Sigmoid colon (tissue), 4 donors: ENCODE measurements around the gene NT5C3B.

Experiments used
- EP300 ChIP-seq, 4 donors: sonication (generic); formaldehyde crosslinking; IDR thresholded peaks; one replicate each; pipeline ENCODE4 v1.6.1; 2017; ENCODE audit warnings: antibody characterized with exemption in 4 of 4
- POLR2A ChIP-seq, 2 donors: fragments of 450-650 bp; IDR thresholded peaks; one replicate each; pipeline ENCODE4 v1.6.1; 2016; ENCODE audit warnings: antibody characterized with exemption in 2 of 2, mild to moderate bottlenecking in 2 of 2, moderate library complexity in 2 of 2
- TF ChIP-seq, protein P1 (sequence below), 4 experiments: fragments of 450-650 bp in 3 of 4; fragments of 200-600 bp in 1 of 4; IDR thresholded peaks; one replicate each; pipeline ENCODE4 v1.5.1; 2016 to 2019; ENCODE audit warnings: antibody characterized with exemption in 4 of 4, mild to moderate bottlenecking in 3 of 4, moderate library complexity in 2 of 4

DNA sequence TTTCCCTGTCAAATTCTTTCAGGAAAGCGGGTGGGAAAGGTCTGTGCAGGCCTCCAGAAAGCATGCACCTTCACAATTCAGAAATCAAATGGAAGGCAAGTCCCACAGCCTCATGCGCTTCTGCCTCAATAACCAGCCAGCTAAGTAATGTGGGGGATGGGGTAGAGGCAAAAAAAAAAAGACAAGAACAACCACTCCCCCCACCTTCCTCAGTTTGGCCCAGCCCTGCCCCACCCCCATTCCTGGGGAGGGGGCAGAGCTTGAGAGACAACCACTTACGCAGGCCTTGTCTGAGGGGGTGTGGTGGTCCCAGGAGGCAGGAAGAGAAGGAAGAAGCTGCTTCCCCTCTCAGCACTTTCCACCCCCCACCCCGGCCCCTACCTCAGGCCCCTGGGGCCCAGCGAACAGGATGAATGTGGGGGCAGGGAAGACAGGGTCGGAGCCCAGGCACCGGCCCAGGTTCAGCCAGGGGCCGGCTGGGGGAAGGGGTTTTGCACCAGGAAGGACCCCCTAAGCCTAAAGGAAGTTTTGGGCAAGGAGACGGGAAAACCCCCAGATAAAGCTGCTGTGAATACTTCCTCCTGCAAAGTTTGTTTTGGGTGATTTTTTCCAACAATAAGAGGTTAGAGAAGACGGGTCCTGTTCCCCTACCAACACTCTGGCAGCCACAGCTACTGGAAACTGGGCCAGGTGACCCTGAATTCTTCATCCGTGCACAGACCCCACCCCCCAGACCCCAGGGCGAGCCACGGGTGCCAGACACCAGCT lies 50.8 kb downstream of the NT5C3B start:
- TF ChIP-seq, protein P1, sequence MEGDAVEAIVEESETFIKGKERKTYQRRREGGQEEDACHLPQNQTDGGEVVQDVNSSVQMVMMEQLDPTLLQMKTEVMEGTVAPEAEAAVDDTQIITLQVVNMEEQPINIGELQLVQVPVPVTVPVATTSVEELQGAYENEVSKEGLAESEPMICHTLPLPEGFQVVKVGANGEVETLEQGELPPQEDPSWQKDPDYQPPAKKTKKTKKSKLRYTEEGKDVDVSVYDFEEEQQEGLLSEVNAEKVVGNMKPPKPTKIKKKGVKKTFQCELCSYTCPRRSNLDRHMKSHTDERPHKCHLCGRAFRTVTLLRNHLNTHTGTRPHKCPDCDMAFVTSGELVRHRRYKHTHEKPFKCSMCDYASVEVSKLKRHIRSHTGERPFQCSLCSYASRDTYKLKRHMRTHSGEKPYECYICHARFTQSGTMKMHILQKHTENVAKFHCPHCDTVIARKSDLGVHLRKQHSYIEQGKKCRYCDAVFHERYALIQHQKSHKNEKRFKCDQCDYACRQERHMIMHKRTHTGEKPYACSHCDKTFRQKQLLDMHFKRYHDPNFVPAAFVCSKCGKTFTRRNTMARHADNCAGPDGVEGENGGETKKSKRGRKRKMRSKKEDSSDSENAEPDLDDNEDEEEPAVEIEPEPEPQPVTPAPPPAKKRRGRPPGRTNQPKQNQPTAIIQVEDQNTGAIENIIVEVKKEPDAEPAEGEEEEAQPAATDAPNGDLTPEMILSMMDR (IDR thresholded peaks at IDR 0.05) = no peak
- TF ChIP-seq EP300 (IDR thresholded peaks at IDR 0.05) (no peak), POLR2A (IDR thresholded peaks at IDR 0.05) (no peak)
